Transverse colon (tissue), 3 donors: ENCODE results near the gene CDH13.

Experiments used
- CTCF ChIP-seq, 5 experiments: fragments of 200-600 bp in 3 of 5; fragments of 450-650 bp in 2 of 5; sonication (generic) in 3 of 5; IDR thresholded peaks; 1 replicate in 2 of 5; 2 replicates in 3 of 5; pipeline ENCODE4 v1.5.1; 2016 to 2017; ENCODE audit warnings: antibody characterized with exemption in 5 of 5, inconsistent platforms in 3 of 5, mild to moderate bottlenecking in 2 of 5, moderate library complexity in 1 of 5
- EP300 ChIP-seq: sonication (generic); formaldehyde crosslinking; IDR thresholded peaks from one replicate; pipeline ENCODE4 v1.6.1; 2017; ENCODE audit warnings: antibody characterized with exemption, low read depth
- POLR2A ChIP-seq: fragments of 450-650 bp; IDR thresholded peaks from one replicate; pipeline ENCODE4 v1.6.1; 2016; ENCODE audit warnings: antibody characterized with exemption, mild to moderate bottlenecking, moderate library complexity

GRCh38 chr16:82833378-82833993 is 206.7 kb downstream of the CDH13 start:
- no peak for TF ChIP-seq POLR2A
- no peak for TF ChIP-seq EP300
- no peak for TF ChIP-seq CTCF (IDR thresholded peaks at IDR 0.05)
